Neural cell (in vitro differentiated cells): ENCODE results near the gene PCIF1.
"Not testable (repeated sequence)": the region's sequence is repeated elsewhere in the genome, so short reads cannot be mapped to it uniquely, and the experiment has no call there.

ENCODE experiments used
- CTCF ChIP-seq: fragments of 450-650 bp; IDR thresholded peaks from 2 replicates; pipeline ENCODE4 v1.5.1; 2014; ENCODE audit warnings: antibody characterized with exemption, mild to moderate bottlenecking, moderate library complexity; ENCODE audit not compliant: poor library complexity, severe bottlenecking
- EZH2 ChIP-seq: fragments of 200-600, 300-800 bp; shearing (Covaris generic), sonication (generic); IDR thresholded peaks from 2 replicates; pipeline ENCODE4 v1.6.1; 2014; ENCODE audit warnings: antibody characterized with exemption, low read length, borderline replicate concordance, mild to moderate bottlenecking; ENCODE audit not compliant: insufficient read depth, poor library complexity, severe bottlenecking
- MXI1 ChIP-seq: fragments of 450-650 bp; conservative IDR thresholded peaks from 2 replicates; pipeline ENCODE4 v1.6.1; 2014; ENCODE audit warnings: antibody characterized with exemption, mild to moderate bottlenecking; ENCODE audit not compliant: poor library complexity, severe bottlenecking
- POLR2AphosphoS5 ChIP-seq: IDR thresholded peaks from 2 replicates; pipeline ENCODE4 v1.6.1; 2012
- REST ChIP-seq: IDR thresholded peaks from 2 replicates; pipeline ENCODE4 v1.6.1; 2012; ENCODE audit warnings: borderline replicate concordance
- SMC3 ChIP-seq: fragments of 450-650 bp; conservative IDR thresholded peaks from 2 replicates; pipeline ENCODE4 v1.6.1; 2014; ENCODE audit warnings: antibody characterized with exemption, mild to moderate bottlenecking, moderate library complexity; ENCODE audit not compliant: poor library complexity

GRCh38 chr20:45995495-45996097 lies 61.1 kb downstream of the PCIF1 start:
- TF ChIP-seq CTCF, SMC3, MXI1, POLR2AphosphoS5, REST, EZH2: not testable (repeated sequence)
